ENCODE measurements around the gene CFAP69. TPM values are rescaled to one million over a fixed set of nuclear protein-coding genes. Genes with fewer than 3 reads are reported as not detected.

Gene CFAP69
- under 1 TPM in 1 of 3 donors, not detected in 2; 0.20 TPM for total RNA-seq

DNA sequence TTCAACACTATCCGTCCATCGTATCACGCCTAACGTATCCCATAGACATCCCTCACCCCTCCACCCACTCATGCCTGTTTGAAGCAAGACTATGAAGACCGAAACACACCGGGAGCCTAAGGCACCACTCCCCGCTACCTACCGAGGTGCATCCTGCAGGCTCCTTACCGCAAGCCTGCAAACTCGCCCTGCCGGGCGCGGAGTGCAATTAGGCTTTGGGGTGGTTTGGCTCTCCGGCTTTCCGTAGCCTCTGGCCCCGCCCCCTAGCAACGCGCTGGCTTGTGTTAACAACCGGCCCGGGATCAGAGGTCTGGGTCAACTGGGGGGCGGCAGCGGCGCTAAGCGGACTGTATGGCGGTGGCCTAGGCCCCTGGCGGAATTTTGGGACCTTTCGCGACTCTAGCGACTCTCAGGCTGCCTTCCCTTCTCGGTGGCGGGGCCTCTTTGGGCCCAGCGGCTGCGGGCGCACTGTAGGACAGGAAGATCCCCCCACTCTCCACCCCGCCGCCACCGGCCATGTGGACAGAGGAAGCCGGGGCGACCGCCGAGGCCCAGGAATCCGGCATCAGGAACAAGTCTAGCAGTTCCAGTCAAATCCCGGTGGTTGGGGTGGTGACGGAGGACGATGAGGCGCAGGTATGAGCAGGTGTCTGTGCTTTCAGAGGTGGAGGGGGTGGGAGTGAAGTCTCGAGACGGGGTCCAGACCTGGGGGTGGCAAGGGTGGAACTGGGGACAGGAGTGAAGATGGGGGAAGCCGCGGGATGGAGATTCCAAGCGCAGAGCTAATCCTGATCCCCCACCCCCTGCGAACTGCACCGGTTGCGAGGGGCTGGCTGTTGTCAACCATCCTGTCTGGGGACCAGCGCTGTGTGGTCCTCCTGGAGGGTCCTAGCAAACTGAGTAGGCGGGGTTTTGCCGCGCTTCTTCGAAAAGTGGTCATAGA lies at the start of gene CFAP69:
Gene CFAP69 (plus strand): TSS at position 266 of the 943 bp plus-strand sequence. CDS start 251 bp downstream, at position 517.
- Mint-ChIP-seq H3K9me3 (no peaks in the 10 kb centered on the region), H3K4me1 (ENCODE audit: low read depth) (peaks cover 14% of the 10 kb centered on the region), H3K36me3 (ENCODE audit: insufficient read depth) (no peaks in the 10 kb centered on the region), H3K27me3 (ENCODE audit: low read depth) (peaks cover 35% of the 10 kb centered on the region), H3K4me3 (peak within 1 kb of the TSS; percentile 85)
- peak; percentile 79 for DNase-seq
- peak; percentile 93 to 96 for ATAC-seq

GRCh38 chr7:90201500-90202195 lies 43.3 kb upstream of the CFAP69 start:
- peaks cover 3% of the 10 kb centered on the region for H3K9me3 Mint-ChIP-seq
- H3K27me3 Mint-ChIP-seq (ENCODE audit: low read depth), result no peaks in the 10 kb centered on the region
- ATAC-seq (no peak), DNase-seq (no peak)
- no peak overlapping the region for H3K4me3 Mint-ChIP-seq
- H3K4me1 Mint-ChIP-seq (ENCODE audit: low read depth), result no peaks in the 10 kb centered on the region
- H3K36me3 Mint-ChIP-seq (ENCODE audit: insufficient read depth), result no peaks in the 10 kb centered on the region

DNA sequence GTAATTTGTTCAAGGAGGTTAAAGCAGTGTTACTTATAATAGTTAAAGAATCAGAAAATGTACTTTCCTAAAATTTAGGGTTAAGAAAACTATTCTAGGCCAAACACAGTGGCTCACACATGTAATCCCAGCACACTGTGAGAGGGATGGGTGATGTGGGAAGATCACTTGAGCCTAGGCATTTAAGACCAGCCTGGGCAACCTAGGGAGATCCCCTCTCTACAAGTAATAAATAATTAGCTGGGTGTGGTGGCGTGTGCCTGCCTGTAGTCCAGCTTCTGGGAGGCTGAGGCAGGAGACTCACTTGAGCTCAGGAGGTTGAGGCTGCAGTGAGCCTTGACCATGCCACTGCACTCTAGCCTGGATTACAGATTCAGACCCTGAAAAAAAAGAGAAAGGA lies 37.0 kb upstream of the CFAP69 start:
- Mint-ChIP-seq H3K9me3 (peaks cover 3% of the 10 kb centered on the region), H3K4me1 (ENCODE audit: low read depth) (peaks cover 2% of the 10 kb centered on the region), H3K27me3 (ENCODE audit: low read depth) (peaks cover 15% of the 10 kb centered on the region), H3K4me3 (no peak overlapping the region), H3K36me3 (ENCODE audit: insufficient read depth) (no peaks in the 10 kb centered on the region)
- no peak for DNase-seq
- ATAC-seq, result no peak

DNA sequence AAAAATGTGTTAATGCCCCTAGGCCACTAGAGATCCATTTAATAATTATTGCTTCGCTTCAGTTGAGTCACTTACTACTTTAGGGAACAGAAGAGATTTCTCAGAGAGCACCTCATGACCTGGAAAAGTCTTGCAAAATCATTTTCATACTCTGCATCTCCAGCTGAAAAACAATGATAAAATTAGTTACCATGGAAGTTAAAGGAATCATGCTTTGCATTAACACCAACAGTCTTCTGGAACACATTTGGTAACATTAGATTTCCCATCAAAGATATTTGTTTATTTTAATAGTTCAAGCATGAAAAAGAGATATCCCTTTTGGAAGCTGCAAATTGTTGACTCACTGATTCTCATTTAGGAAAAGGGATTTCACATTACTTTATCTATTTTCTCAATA lies 35.2 kb upstream of the CFAP69 start:
- Mint-ChIP-seq H3K9me3 (peaks cover 3% of the 10 kb centered on the region), H3K4me3 (no peak overlapping the region), H3K27me3 (ENCODE audit: low read depth) (peaks cover 15% of the 10 kb centered on the region), H3K36me3 (ENCODE audit: insufficient read depth) (no peaks in the 10 kb centered on the region), H3K4me1 (ENCODE audit: low read depth) (peaks cover 2% of the 10 kb centered on the region)
- DNase-seq (no peak), ATAC-seq (no peak)

GRCh38 chr7:90210475-90210874 lies 34.5 kb upstream of the CFAP69 start:
- DNase-seq (no peak), ATAC-seq (no peak)
- no peaks in the 10 kb centered on the region for H3K9me3 Mint-ChIP-seq
- peaks cover 15% of the 10 kb centered on the region for H3K27me3 Mint-ChIP-seq (ENCODE audit: low read depth)
- H3K4me3 Mint-ChIP-seq, result no peak overlapping the region
- H3K36me3 Mint-ChIP-seq (ENCODE audit: insufficient read depth), result no peaks in the 10 kb centered on the region
- peaks cover 2% of the 10 kb centered on the region for H3K4me1 Mint-ChIP-seq (ENCODE audit: low read depth)

- no peaks in the 10 kb centered on the region for H3K36me3 Mint-ChIP-seq (ENCODE audit: insufficient read depth)
- no peaks in the 10 kb centered on the region for H3K9me3 Mint-ChIP-seq
- peaks cover 2% of the 10 kb centered on the region for H3K4me1 Mint-ChIP-seq (ENCODE audit: low read depth)
- peaks cover 15% of the 10 kb centered on the region for H3K27me3 Mint-ChIP-seq (ENCODE audit: low read depth)
- no peak for ATAC-seq
- no peak overlapping the region for H3K4me3 Mint-ChIP-seq
- no peak for DNase-seq
Observed at GRCh38 chr7:90210981-90211380, 34.0 kb upstream of the CFAP69 start.

DNA sequence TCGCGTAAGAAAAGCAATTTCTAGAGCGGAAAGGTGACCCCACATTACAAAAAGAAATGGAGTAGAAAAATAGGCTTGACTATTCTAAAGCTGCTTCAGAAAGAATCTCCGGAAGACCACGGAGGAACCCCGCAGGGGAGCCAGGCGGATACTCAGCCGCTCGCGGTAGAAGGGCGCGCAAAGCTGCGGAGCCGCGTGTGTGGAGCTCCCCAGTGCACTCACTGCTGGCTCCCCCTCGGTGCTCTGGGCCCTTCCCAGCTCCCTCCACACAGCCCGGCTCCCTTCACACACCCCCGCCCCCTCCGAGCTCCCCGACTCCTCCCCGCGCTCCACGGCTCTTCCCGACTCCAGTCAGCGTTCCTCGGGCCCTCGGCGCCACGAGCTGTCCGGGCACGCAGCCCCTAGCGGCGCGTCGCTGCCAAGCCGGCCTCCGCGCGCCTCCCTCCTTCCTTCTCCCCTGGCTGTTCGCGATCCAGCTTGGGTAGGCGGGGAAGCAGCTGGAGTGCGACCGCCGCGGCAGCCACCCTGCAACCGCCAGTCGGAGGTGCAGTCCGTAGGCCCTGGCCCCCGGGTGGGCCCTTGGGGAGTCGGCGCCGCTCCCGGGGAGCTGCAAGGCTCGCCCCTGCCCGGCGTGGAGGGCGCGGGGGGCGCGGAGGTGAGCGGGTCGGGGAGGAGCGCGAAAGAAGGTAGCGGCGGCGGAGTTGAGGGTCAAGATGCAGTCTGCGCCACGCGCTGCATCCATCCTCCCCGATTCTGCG lies 33.4 kb upstream of the CFAP69 start, which contains the start of gene STEAP2:
Gene STEAP2 (plus strand): TSS at position 350 of the 758 bp plus-strand sequence. CDS start 13,343 bp downstream, outside the sequence.
- Mint-ChIP-seq H3K36me3 (ENCODE audit: insufficient read depth) (no peaks in the 10 kb centered on the region), H3K27me3 (ENCODE audit: low read depth) (peaks cover 15% of the 10 kb centered on the region), H3K4me1 (ENCODE audit: low read depth) (peaks cover 2% of the 10 kb centered on the region), H3K4me3 (no peak within 1 kb of the TSS), H3K9me3 (no peaks in the 10 kb centered on the region)
- ATAC-seq, result peak; percentile 86 to 94
- DNase-seq, result no peak

DNA sequence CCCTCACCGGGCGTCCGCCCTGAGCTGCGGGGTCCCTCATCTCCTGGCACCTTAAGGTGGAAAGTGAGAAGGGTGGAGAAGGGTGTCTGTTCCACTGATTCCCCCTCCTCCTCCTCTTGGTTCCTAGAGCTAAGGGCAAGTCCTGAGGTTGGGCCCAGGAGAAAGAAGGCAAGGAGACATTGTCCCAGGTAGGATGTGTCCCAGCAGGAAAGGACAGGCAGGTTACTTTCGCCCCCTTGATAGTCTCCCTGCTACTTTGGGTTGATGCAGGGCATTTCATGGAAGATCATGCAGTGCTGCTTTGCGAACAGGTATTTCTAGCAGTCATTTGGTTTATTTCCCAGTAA lies 32.9 kb upstream of the CFAP69 start:
- DNase-seq (no peak), ATAC-seq (no peak)
- no peaks in the 10 kb centered on the region for H3K9me3 Mint-ChIP-seq
- no peaks in the 10 kb centered on the region for H3K36me3 Mint-ChIP-seq (ENCODE audit: insufficient read depth)
- H3K27me3 Mint-ChIP-seq (ENCODE audit: low read depth), result peaks cover 15% of the 10 kb centered on the region
- H3K4me3 Mint-ChIP-seq, result no peak overlapping the region
- H3K4me1 Mint-ChIP-seq (ENCODE audit: low read depth), result peaks cover 2% of the 10 kb centered on the region

- no peak for ATAC-seq
- DNase-seq, result no peak
- Mint-ChIP-seq H3K4me1 (ENCODE audit: low read depth) (peaks cover 2% of the 10 kb centered on the region), H3K9me3 (no peaks in the 10 kb centered on the region), H3K36me3 (ENCODE audit: insufficient read depth) (no peaks in the 10 kb centered on the region), H3K27me3 (ENCODE audit: low read depth) (peaks cover 18% of the 10 kb centered on the region), H3K4me3 (no peak overlapping the region)
Observed at GRCh38 chr7:90213521-90213920, 31.5 kb upstream of the CFAP69 start.

- Mint-ChIP-seq H3K9me3 (no peaks in the 10 kb centered on the region), H3K4me3 (no peak overlapping the region)
Observed at GRCh38 chr7:90216080-90216674, 28.8 kb upstream of the CFAP69 start.

DNA sequence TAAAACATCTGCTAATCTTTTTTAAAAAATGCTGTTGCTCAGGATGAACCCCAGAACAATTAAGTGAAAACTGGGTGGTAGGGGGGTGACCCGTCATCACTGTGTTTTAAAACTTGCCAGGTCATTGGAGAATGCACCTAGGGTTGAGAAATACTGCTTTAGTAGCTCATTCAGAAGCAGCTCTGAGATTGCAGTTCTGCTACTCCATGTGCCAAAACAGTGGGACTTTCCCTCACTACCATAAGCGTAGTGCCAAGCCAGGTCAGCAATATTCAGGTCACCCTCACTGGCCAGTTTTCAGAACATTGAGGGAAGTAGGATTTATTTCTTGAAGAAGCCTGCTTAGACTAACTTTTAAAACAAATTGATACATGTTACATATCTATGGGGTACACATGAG lies 28.2 kb upstream of the CFAP69 start:
- peaks cover 23% of the 10 kb centered on the region for H3K27me3 Mint-ChIP-seq (ENCODE audit: low read depth)
- no peak overlapping the region for H3K4me3 Mint-ChIP-seq

More at GRCh38 chr7:90216080-90216674, 28.8 kb upstream of the CFAP69 start:
- H3K36me3 Mint-ChIP-seq (ENCODE audit: insufficient read depth), result no peaks in the 10 kb centered on the region
- peaks cover 21% of the 10 kb centered on the region for H3K27me3 Mint-ChIP-seq (ENCODE audit: low read depth)
- DNase-seq (no peak), ATAC-seq (no peak)
- no peaks in the 10 kb centered on the region for H3K4me1 Mint-ChIP-seq (ENCODE audit: low read depth)

GRCh38 chr7:90222390-90222789 lies 22.6 kb upstream of the CFAP69 start:
- no peak for ATAC-seq
- Mint-ChIP-seq H3K9me3 (no peaks in the 10 kb centered on the region), H3K4me3 (no peak overlapping the region), H3K27me3 (ENCODE audit: low read depth) (peaks cover 30% of the 10 kb centered on the region), H3K4me1 (ENCODE audit: low read depth) (no peaks in the 10 kb centered on the region), H3K36me3 (ENCODE audit: insufficient read depth) (no peaks in the 10 kb centered on the region)
- no peak for DNase-seq

More for the DNA sequence above, 28.2 kb upstream of the CFAP69 start:
- Mint-ChIP-seq H3K36me3 (ENCODE audit: insufficient read depth) (no peaks in the 10 kb centered on the region), H3K4me1 (ENCODE audit: low read depth) (no peaks in the 10 kb centered on the region), H3K9me3 (no peaks in the 10 kb centered on the region)
- DNase-seq, result no peak
- ATAC-seq, result no peak

DNA sequence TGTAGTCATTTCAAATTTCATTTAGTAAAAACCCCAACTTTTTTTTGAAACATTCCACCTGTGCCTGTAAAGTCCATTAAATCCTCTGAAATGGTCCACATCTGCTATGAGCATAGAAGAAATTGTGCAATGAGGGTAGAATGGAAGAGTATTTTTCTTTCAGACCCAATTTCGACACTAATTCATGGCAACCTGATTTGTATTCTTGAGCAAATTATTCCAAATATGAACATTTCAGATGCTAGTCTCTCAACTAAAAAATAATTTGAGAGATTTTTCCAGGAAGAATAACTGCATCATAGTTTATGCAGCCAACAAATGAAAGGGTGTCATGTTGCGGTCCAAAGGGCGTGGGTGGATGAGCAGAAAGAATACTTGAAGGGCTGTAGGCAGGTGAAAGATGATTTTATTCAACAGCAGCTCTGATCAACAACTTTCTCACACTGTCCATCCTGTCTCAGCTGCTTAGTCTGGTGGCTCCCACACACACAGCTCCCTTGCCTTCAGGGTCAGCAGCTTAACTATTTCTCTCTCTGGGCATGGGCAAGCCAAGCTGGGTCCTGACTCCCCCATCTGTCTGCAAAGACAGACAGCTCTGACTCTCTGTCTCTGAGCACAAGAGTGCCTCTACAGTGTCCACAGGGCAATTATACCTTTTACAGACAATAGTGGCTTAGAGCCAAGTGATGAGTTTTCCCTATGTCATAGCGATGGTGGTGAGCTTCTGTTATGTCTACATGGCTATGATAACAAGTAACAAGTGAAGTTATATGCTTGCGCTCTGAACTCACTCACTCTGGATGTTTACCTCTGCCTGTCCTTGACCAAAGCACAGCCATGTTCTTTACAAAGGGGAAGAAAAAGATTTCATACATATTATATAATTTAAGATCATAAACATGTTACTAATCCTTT lies 21.9 kb upstream of the CFAP69 start:
- no peak overlapping the region for H3K4me3 Mint-ChIP-seq
- no peaks in the 10 kb centered on the region for H3K36me3 Mint-ChIP-seq (ENCODE audit: insufficient read depth)
- no peaks in the 10 kb centered on the region for H3K4me1 Mint-ChIP-seq (ENCODE audit: low read depth)
- peaks cover 28% of the 10 kb centered on the region for H3K27me3 Mint-ChIP-seq (ENCODE audit: low read depth)
- ATAC-seq, result no peak
- no peaks in the 10 kb centered on the region for H3K9me3 Mint-ChIP-seq
- DNase-seq, result no peak
